Measurements from ENCODE around the gene WNT2.

WNT2 gene

GRCh38 chr7:117269417-117269816 lies 53.4 kb downstream of the WNT2 start:
- Histone ChIP-seq H3K4me2 (no peak overlapping the region), H3K27ac (no peak overlapping the region)

GRCh38 chr7:117264716-117265115 lies 58.1 kb downstream of the WNT2 start:
- Histone ChIP-seq H3K27ac (no peak overlapping the region), H3K4me1 (ENCODE audit: low read depth, poor library complexity, severe bottlenecking) (peaks cover 6% of the 10 kb centered on the region), H3K9ac (no peak overlapping the region), H3K27me3 (ENCODE audit: insufficient read depth, low read depth) (no peaks in the 10 kb centered on the region), H3K79me2 (ENCODE audit: insufficient read depth, low read depth) (no peaks in the 10 kb centered on the region), H4K20me1 (ENCODE audit: insufficient read depth) (no peaks in the 10 kb centered on the region), H2AFZ (ENCODE audit: low read depth) (no peak overlapping the region), H3K4me3 (IDR thresholded peaks at IDR 0.05; ENCODE audit: insufficient read depth, low read depth, low read length) (no peak overlapping the region), H3K36me3 (ENCODE audit: insufficient read depth) (no peaks in the 10 kb centered on the region), H3K4me2 (no peak overlapping the region)
- TF ChIP-seq CTCF (conservative IDR thresholded peaks at IDR 0.05; ENCODE audit: low read depth, low read length) = no peak

More at GRCh38 chr7:117269417-117269816, 53.4 kb downstream of the WNT2 start:
- H3K9ac ChIP-seq = no peak overlapping the region
- H3K79me2 ChIP-seq (ENCODE audit: insufficient read depth, low read depth) = no peaks in the 10 kb centered on the region
- H2AFZ ChIP-seq (ENCODE audit: low read depth) = no peak overlapping the region
- no peaks in the 10 kb centered on the region for H3K4me1 ChIP-seq (ENCODE audit: low read depth, poor library complexity, severe bottlenecking)
- TF ChIP-seq CTCF (conservative IDR thresholded peaks at IDR 0.05; ENCODE audit: low read depth, low read length) = no peak
- H4K20me1 ChIP-seq (ENCODE audit: insufficient read depth) = no peaks in the 10 kb centered on the region
- no peaks in the 10 kb centered on the region for H3K27me3 ChIP-seq (ENCODE audit: insufficient read depth, low read depth)
- no peak overlapping the region for H3K4me3 ChIP-seq (IDR thresholded peaks at IDR 0.05; ENCODE audit: insufficient read depth, low read depth, low read length)
- H3K36me3 ChIP-seq (ENCODE audit: insufficient read depth) = no peaks in the 10 kb centered on the region

- peaks cover 19% of the 10 kb centered on the region for H3K4me1 ChIP-seq (ENCODE audit: low read depth, poor library complexity, severe bottlenecking)
- H3K79me2 ChIP-seq (ENCODE audit: insufficient read depth, low read depth) = no peaks in the 10 kb centered on the region
- no peak for TF ChIP-seq CTCF (conservative IDR thresholded peaks at IDR 0.05; ENCODE audit: low read depth, low read length)
- H3K9ac ChIP-seq = no peak overlapping the region
- H3K27me3 ChIP-seq (ENCODE audit: insufficient read depth, low read depth) = no peaks in the 10 kb centered on the region
- H3K27ac ChIP-seq = no peak overlapping the region
- H3K36me3 ChIP-seq (ENCODE audit: insufficient read depth) = no peaks in the 10 kb centered on the region
- no peaks in the 10 kb centered on the region for H4K20me1 ChIP-seq (ENCODE audit: insufficient read depth)
- no peak overlapping the region for H2AFZ ChIP-seq (ENCODE audit: low read depth)
- no peak overlapping the region for H3K4me2 ChIP-seq
- H3K4me3 ChIP-seq (IDR thresholded peaks at IDR 0.05; ENCODE audit: insufficient read depth, low read depth, low read length) = no peak overlapping the region
Measured at GRCh38 chr7:117262546-117262945, 60.3 kb downstream of the WNT2 start.

GRCh38 chr7:117259615-117260014 lies 63.2 kb downstream of the WNT2 start:
- Histone ChIP-seq H3K9ac (no peak overlapping the region), H3K4me2 (no peak overlapping the region), H3K36me3 (ENCODE audit: insufficient read depth) (no peaks in the 10 kb centered on the region), H3K4me3 (IDR thresholded peaks at IDR 0.05; ENCODE audit: insufficient read depth, low read depth, low read length) (no peak overlapping the region), H3K4me1 (ENCODE audit: low read depth, poor library complexity, severe bottlenecking) (peaks cover 19% of the 10 kb centered on the region), H3K27me3 (ENCODE audit: insufficient read depth, low read depth) (no peaks in the 10 kb centered on the region), H4K20me1 (ENCODE audit: insufficient read depth) (no peaks in the 10 kb centered on the region), H3K79me2 (ENCODE audit: insufficient read depth, low read depth) (no peaks in the 10 kb centered on the region), H3K27ac (no peak overlapping the region), H2AFZ (ENCODE audit: low read depth) (no peak overlapping the region)
- TF ChIP-seq CTCF (conservative IDR thresholded peaks at IDR 0.05; ENCODE audit: low read depth, low read length) = no peak
